ENCODE measurements around the gene GLG1. TPM values are rescaled to one million over a fixed set of nuclear protein-coding genes. Genes with fewer than 3 reads are reported as not detected.

The GLG1 gene
- total RNA-seq, 1 donor from 2014 or later = 97.1 TPM

DNA sequence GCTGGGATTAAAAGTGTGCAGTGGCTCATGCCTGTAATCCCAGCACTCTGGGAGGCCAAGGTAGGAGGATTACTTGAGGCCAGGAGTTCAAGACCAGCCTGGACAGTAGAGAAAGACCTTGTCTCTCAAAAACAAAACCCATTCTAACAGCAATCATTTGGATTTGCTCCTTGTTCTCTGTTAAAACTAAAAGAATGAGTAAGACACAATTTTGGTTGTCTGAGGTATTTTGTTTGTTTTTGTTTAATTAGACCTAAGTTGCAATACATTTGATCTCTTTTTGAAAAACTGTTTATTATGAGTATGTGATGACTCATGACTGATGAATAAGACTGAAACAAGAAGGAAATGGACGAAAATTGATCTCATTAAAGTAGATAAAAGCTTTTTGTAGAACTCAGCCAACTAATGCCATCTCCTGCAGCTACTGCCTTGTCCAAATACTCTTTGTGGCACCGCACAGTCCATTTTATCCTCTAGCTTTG, 29.0 kb downstream of the GLG1 start:
- Histone ChIP-seq H3K9me3 (ENCODE audit: control insufficient read depth in 3 of 3, low read length in 3 of 3) (no peaks in the 10 kb centered on the region), H3K36me3 (ENCODE audit: control insufficient read depth in 3 of 3, insufficient read depth in 3 of 3, low read length in 3 of 3) (no peaks in the 10 kb centered on the region), H3K9ac (ENCODE audit: low read depth in 1 of 3, low read length in 3 of 3) (no peak overlapping the region), H3K27me3 (ENCODE audit: control insufficient read depth in 3 of 3, insufficient read depth in 3 of 3, low read length in 3 of 3) (no peaks in the 10 kb centered on the region), H3K4me3 (ENCODE audit: low read length in 3 of 3) (no peak overlapping the region), H3K4me1 (ENCODE audit: control insufficient read depth in 3 of 3, insufficient read depth in 3 of 3, low read length in 3 of 3) (peaks cover 13 to 37% (median 24%) of the 10 kb centered on the region in 3 donors), H3K27ac (ENCODE audit: low read depth, low read length) (no peak overlapping the region)

DNA sequence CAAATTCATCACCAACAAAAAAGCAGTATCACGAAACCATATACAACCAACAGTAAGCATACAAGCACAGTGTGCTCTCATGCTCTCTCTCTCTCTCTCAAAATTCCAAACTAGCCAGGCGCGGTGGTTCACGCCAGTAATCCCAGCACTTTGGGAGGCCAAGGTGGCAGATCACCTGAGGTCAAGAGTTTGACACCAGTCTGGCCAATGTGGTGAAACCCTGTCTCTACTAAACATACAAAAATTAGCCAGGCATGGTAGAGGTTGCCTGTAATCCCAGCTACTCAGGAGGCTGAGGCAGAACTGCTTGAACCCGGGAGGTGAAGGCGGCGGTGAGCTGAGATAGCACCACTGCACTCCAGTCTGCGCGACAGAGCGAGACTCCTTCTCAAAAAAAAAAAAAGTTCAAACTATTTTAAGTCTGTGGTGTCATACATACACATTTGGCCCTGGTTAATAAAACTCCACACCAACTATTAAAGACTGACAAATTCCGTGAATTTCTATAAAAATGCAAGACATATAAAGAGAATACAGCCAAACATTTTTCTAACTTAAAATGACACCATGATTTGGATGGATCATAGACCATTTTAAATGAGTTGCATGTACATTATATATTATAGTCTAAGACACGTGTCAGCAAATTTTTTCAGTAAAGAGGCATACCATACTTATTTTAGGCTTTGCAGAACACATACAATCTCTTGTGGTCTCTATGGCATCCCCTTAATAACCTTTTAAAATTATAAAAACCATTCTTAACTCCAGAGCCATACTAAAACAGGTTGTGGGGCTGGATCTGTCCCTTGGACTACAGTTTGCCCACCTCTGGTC, 30.9 kb downstream of the GLG1 start:
- H3K27ac ChIP-seq (ENCODE audit: low read depth, low read length) = peak overlapping the region; percentile 78
- H3K9ac ChIP-seq (ENCODE audit: low read depth in 1 of 3, low read length in 3 of 3) = peak overlapping the region; percentile 33 to 54 (median 53)
- no peaks in the 10 kb centered on the region for H3K9me3 ChIP-seq (ENCODE audit: control insufficient read depth in 3 of 3, low read length in 3 of 3)
- peak overlapping the region in 2 of 3 donors; percentile 45 to 51 for H3K4me3 ChIP-seq (ENCODE audit: low read length in 3 of 3)
- H3K36me3 ChIP-seq (ENCODE audit: control insufficient read depth in 3 of 3, insufficient read depth in 3 of 3, low read length in 3 of 3) = no peaks in the 10 kb centered on the region
- H3K4me1 ChIP-seq (ENCODE audit: control insufficient read depth in 3 of 3, insufficient read depth in 3 of 3, low read length in 3 of 3) = peaks cover 15 to 36% (median 25%) of the 10 kb centered on the region in 3 donors
- H3K27me3 ChIP-seq (ENCODE audit: control insufficient read depth in 3 of 3, insufficient read depth in 3 of 3, low read length in 3 of 3) = no peaks in the 10 kb centered on the region

DNA sequence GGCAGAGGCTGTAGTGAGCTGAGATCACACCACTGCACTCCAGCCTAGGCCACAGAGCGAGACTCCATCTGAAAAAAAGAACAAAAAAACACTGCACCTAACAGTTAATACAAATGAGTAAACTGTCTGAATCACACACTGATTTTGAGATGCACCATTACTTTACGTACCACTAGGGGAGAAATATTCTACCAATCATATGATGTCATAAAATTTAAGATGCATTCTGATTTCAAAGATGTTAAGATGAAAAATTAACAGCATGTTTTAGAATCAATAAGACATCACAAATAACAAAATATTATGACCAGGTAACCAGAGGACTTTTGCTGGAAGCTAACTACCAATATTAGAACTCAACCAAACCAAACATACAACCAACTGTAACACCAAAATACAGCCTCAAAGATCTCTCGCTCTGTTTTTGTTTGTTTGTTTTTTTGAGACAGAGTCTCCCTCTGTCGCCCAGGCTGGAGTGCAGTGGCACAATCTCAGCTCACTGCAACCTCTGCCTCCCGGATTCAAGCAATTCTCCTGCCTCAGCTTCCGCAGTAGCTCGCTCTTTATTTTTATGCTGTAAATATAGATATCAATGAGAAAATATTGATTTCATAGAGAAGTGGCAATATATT, 31.6 kb downstream of the GLG1 start:
- H3K4me3 ChIP-seq (ENCODE audit: low read length in 3 of 3) = peak overlapping the region in 1 of 3 donors; percentile 51
- no peaks in the 10 kb centered on the region for H3K9me3 ChIP-seq (ENCODE audit: control insufficient read depth in 3 of 3, low read length in 3 of 3)
- no peaks in the 10 kb centered on the region for H3K27me3 ChIP-seq (ENCODE audit: control insufficient read depth in 3 of 3, insufficient read depth in 3 of 3, low read length in 3 of 3)
- H3K36me3 ChIP-seq (ENCODE audit: control insufficient read depth in 3 of 3, insufficient read depth in 3 of 3, low read length in 3 of 3) = no peaks in the 10 kb centered on the region
- peak overlapping the region in 1 of 3 donors; percentile 33 for H3K9ac ChIP-seq (ENCODE audit: low read depth in 1 of 3, low read length in 3 of 3)
- H3K27ac ChIP-seq (ENCODE audit: low read depth, low read length) = peak overlapping the region; percentile 78
- H3K4me1 ChIP-seq (ENCODE audit: control insufficient read depth in 3 of 3, insufficient read depth in 3 of 3, low read length in 3 of 3) = peaks cover 20 to 42% (median 24%) of the 10 kb centered on the region in 3 donors

DNA sequence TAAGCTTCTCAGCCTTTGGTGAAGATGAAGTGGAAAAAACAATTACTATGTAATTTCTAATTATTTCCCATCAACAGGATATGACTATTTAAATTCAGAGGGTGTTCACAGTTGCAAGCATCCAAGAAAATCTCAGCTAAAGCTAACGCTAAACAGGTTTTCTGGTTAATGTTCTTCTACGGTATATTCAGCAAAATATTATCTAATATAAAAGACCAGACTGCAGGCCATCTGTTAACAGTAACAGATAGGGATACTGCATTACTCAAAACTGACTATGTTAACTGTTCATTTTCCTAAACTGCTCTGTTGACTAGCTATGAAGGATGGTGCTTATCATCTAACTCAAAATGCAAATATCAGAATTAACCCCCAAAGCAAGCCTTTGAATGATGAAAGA, 32.8 kb downstream of the GLG1 start:
- Histone ChIP-seq H3K36me3 (ENCODE audit: control insufficient read depth in 3 of 3, insufficient read depth in 3 of 3, low read length in 3 of 3) (no peaks in the 10 kb centered on the region), H3K4me1 (ENCODE audit: control insufficient read depth in 3 of 3, insufficient read depth in 3 of 3, low read length in 3 of 3) (peaks cover 17 to 39% (median 21%) of the 10 kb centered on the region in 3 donors), H3K27ac (ENCODE audit: low read depth, low read length) (no peak overlapping the region), H3K9ac (ENCODE audit: low read depth in 1 of 3, low read length in 3 of 3) (no peak overlapping the region), H3K4me3 (ENCODE audit: low read length in 3 of 3) (no peak overlapping the region), H3K27me3 (ENCODE audit: control insufficient read depth in 3 of 3, insufficient read depth in 3 of 3, low read length in 3 of 3) (no peaks in the 10 kb centered on the region), H3K9me3 (ENCODE audit: control insufficient read depth in 3 of 3, low read length in 3 of 3) (no peaks in the 10 kb centered on the region)

DNA sequence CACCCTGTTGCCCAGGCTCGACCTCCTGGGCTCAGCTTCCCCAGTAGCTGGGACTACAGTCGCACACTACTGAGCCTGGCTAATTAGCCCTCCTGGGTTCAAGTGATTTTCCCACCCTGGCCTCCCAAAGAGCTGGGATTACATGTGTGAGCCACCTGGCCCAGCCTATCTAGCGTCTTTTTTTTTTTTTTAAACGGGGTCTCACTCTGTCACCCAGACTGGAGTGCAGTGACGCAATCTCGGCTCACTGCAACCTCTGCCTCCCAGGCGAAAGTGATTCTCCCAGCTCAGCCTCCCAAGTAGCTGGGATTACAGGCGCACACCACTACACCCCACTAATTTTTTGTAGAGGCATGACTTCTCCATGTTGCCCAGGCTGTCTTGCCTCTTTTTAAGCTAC, 33.3 kb downstream of the GLG1 start:
- Histone ChIP-seq H3K4me3 (ENCODE audit: low read length in 3 of 3) (no peak overlapping the region), H3K4me1 (ENCODE audit: control insufficient read depth in 3 of 3, insufficient read depth in 3 of 3, low read length in 3 of 3) (peaks cover 20 to 37% (median 21%) of the 10 kb centered on the region in 3 donors), H3K9ac (ENCODE audit: low read depth in 1 of 3, low read length in 3 of 3) (no peak overlapping the region), H3K9me3 (ENCODE audit: control insufficient read depth in 3 of 3, low read length in 3 of 3) (no peaks in the 10 kb centered on the region), H3K27ac (ENCODE audit: low read depth, low read length) (no peak overlapping the region), H3K36me3 (ENCODE audit: control insufficient read depth in 3 of 3, insufficient read depth in 3 of 3, low read length in 3 of 3) (no peaks in the 10 kb centered on the region), H3K27me3 (ENCODE audit: control insufficient read depth in 3 of 3, insufficient read depth in 3 of 3, low read length in 3 of 3) (no peaks in the 10 kb centered on the region)

DNA sequence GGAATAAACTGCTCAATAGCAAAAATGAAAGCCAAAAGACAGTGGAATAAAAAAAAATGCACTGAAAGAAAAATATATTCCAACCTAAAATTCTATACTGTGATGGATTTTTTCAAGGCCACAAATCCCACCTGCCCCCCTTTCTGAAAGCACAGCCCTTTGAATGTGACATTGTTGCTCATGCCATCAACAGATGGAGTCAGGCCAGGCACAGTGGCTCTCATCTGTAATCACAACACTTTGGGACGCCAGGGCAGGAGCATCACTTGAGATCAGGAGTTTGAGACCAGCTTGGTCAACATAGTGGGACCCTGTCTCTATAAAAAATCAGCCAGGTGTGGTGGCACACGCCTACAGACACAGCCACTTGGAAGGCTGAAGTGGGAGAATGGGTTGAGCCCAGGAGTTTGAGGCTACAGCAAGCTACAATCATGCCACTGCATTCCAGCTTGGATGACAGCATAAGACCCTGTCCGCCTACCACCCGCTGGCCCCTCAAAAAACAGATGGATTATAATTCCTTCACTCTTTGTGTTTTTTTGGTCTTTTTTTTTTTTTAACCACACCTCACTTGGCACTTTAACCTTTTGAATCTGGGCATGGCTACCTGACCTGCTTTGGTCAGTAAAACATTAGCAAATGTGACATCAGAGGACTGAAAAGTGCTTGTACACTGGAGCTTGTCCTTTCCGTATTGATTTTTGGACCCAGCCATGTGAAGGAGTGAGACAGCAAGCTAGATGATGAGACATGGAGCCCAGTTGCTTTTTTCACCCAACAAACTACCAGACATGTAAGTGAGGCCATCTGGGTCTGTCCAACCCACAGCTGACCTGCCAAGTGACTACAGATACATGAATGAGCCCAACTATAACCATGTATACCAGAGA, 36.3 kb downstream of the GLG1 start:
- peaks cover 12 to 26% (median 14%) of the 10 kb centered on the region in 3 donors for H3K4me1 ChIP-seq (ENCODE audit: control insufficient read depth in 3 of 3, insufficient read depth in 3 of 3, low read length in 3 of 3)

DNA sequence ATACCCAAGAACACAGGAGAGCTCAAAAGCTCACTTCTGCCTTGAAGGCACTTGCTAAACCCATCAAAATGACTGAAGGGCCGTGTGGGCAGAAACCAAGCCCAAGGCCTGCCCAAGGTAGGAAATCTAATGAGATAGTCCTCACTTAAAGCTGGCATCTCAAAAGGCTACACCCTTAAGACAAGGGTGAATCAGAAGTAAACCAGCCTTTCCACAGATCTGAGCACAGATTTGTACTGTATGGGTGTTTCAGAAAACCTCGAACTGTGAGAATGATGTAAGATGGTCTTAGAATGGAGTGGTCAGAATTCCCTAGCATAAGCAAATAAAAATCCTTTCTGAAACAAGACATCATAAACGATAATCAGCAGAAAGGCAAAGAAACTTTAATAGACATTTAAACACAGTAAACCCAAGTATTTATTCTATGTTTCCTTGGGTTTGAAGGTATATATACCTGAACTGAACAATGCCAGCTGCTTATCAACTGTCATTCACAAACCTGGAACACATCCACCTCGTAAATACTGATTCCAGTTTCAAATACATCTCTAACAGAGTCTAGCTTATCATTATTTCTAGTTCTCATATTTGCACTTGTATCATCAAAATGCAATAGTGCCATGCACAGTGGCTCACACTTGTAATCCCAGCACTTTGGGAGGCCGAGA, 37.8 kb downstream of the GLG1 start:
- no peak overlapping the region for H3K4me3 ChIP-seq (ENCODE audit: low read length in 3 of 3)
- peaks cover 10 to 20% (median 12%) of the 10 kb centered on the region in 3 donors for H3K4me1 ChIP-seq (ENCODE audit: control insufficient read depth in 3 of 3, insufficient read depth in 3 of 3, low read length in 3 of 3)
- H3K9me3 ChIP-seq (ENCODE audit: control insufficient read depth in 3 of 3, low read length in 3 of 3) = no peaks in the 10 kb centered on the region
- no peaks in the 10 kb centered on the region for H3K36me3 ChIP-seq (ENCODE audit: control insufficient read depth in 3 of 3, insufficient read depth in 3 of 3, low read length in 3 of 3)
- no peak overlapping the region for H3K9ac ChIP-seq (ENCODE audit: low read depth in 1 of 3, low read length in 3 of 3)
- H3K27ac ChIP-seq (ENCODE audit: low read depth, low read length) = no peak overlapping the region
- H3K27me3 ChIP-seq (ENCODE audit: control insufficient read depth in 3 of 3, insufficient read depth in 3 of 3, low read length in 3 of 3) = no peaks in the 10 kb centered on the region

More for the DNA sequence above, 36.3 kb downstream of the GLG1 start:
- Histone ChIP-seq H3K27ac (ENCODE audit: low read depth, low read length) (no peak overlapping the region), H3K9me3 (ENCODE audit: control insufficient read depth in 3 of 3, low read length in 3 of 3) (no peaks in the 10 kb centered on the region), H3K27me3 (ENCODE audit: control insufficient read depth in 3 of 3, insufficient read depth in 3 of 3, low read length in 3 of 3) (no peaks in the 10 kb centered on the region), H3K4me3 (ENCODE audit: low read length in 3 of 3) (no peak overlapping the region), H3K9ac (ENCODE audit: low read depth in 1 of 3, low read length in 3 of 3) (no peak overlapping the region), H3K36me3 (ENCODE audit: control insufficient read depth in 3 of 3, insufficient read depth in 3 of 3, low read length in 3 of 3) (no peaks in the 10 kb centered on the region)

DNA sequence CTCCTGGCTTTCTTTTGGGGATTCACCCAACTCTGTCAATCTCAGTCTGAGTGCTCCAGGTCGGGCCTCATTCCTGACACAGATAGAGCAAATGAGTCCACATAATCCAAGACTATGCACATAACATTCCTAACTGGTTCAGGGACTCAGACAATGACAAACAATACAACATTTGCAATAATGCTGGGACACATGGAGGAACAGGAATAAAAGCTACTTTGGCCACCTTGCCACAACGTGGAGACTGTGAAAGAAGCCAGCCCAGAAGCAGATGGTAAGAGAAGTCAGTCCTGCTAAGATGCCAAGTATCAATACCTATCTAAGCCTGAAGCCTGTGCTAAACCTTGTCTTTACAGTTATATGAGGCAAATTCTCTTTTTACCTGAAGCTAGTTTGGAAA, 39.0 kb downstream of the GLG1 start:
- H3K4me3 ChIP-seq (ENCODE audit: low read length in 3 of 3) = no peak overlapping the region
- peaks cover 10 to 24% (median 15%) of the 10 kb centered on the region in 3 donors for H3K4me1 ChIP-seq (ENCODE audit: control insufficient read depth in 3 of 3, insufficient read depth in 3 of 3, low read length in 3 of 3)
- H3K9me3 ChIP-seq (ENCODE audit: control insufficient read depth in 3 of 3, low read length in 3 of 3) = no peaks in the 10 kb centered on the region
- no peaks in the 10 kb centered on the region for H3K27me3 ChIP-seq (ENCODE audit: control insufficient read depth in 3 of 3, insufficient read depth in 3 of 3, low read length in 3 of 3)
- no peaks in the 10 kb centered on the region for H3K36me3 ChIP-seq (ENCODE audit: control insufficient read depth in 3 of 3, insufficient read depth in 3 of 3, low read length in 3 of 3)
- no peak overlapping the region for H3K9ac ChIP-seq (ENCODE audit: low read depth in 1 of 3, low read length in 3 of 3)
- H3K27ac ChIP-seq (ENCODE audit: low read depth, low read length) = no peak overlapping the region

DNA sequence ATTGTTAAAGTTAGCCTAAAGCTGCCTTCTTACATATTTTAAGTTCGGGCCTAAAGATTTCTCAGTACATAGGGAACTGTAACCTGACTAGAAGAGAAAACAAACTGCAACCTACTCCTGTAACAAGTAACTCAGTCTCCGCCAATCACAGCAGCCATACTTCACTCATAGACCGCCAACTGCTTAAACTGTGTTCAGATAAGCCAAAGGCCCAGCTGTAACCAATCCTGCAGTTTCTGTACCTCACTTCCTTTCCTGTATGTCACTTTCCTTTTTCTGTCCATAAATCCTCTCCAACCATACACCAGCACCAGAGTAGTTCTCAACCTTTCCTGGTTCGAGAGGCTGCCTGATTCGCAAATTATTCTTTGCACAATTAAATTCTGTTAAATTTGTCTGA, 41.5 kb downstream of the GLG1 start:
- Histone ChIP-seq H3K9ac (ENCODE audit: low read depth in 1 of 3, low read length in 3 of 3) (no peak overlapping the region), H3K27ac (ENCODE audit: low read depth, low read length) (no peak overlapping the region), H3K27me3 (ENCODE audit: control insufficient read depth in 3 of 3, insufficient read depth in 3 of 3, low read length in 3 of 3) (no peaks in the 10 kb centered on the region), H3K4me3 (ENCODE audit: low read length in 3 of 3) (no peak overlapping the region), H3K36me3 (ENCODE audit: control insufficient read depth in 3 of 3, insufficient read depth in 3 of 3, low read length in 3 of 3) (no peaks in the 10 kb centered on the region), H3K9me3 (ENCODE audit: control insufficient read depth in 3 of 3, low read length in 3 of 3) (no peaks in the 10 kb centered on the region), H3K4me1 (ENCODE audit: control insufficient read depth in 3 of 3, insufficient read depth in 3 of 3, low read length in 3 of 3) (peaks cover 13 to 30% (median 15%) of the 10 kb centered on the region in 3 donors)

All from skeletal muscle tissue (tissue), 4 donors.